HUES48 (cell line): ENCODE measurements around the gene HOXC6.

Experiments used
- H3K27ac ChIP-seq: one replicate; pipeline ENCODE4 v1.7.0; 2013; ENCODE audit warnings: low read depth, low read length, inconsistent platforms
- H3K27me3 ChIP-seq: 2 replicates; pipeline ENCODE4 v1.6.1; 2013; ENCODE audit warnings: mild to moderate bottlenecking, low read length; ENCODE audit not compliant: control insufficient read depth, insufficient read depth
- H3K36me3 ChIP-seq: 2 replicates; pipeline ENCODE4 v1.6.1; 2013; ENCODE audit warnings: low read length; ENCODE audit not compliant: control insufficient read depth, insufficient read depth
- H3K4me1 ChIP-seq: 2 replicates; pipeline ENCODE4 v1.6.1; 2013; ENCODE audit warnings: mild to moderate bottlenecking, low read length; ENCODE audit not compliant: control insufficient read depth, insufficient read depth
- H3K4me3 ChIP-seq: 2 replicates; pipeline ENCODE4 v1.5.1; 2013; ENCODE audit warnings: mild to moderate bottlenecking, low read depth, low read length
- H3K9ac ChIP-seq: 2 replicates; pipeline ENCODE4 v1.6.1; 2013; ENCODE audit warnings: mild to moderate bottlenecking, low read depth, low read length, moderate library complexity
- H3K9me3 ChIP-seq: 2 replicates; pipeline ENCODE4 v1.6.1; 2013; ENCODE audit warnings: low read length; ENCODE audit not compliant: control insufficient read depth, insufficient read depth

HOXC6 gene

GRCh38 chr12:54028314-54029201 is at the start of gene HOXC6:
Gene HOXC6 (plus strand): TSS chr12:54028440. CDS start chr12:54028522, 82 bp downstream.
- Histone ChIP-seq H3K27ac (no peak within 1 kb of the TSS), H3K36me3 (no peaks in the 10 kb centered on the region), H3K9ac (no peak within 1 kb of the TSS), H3K4me3 (no peak within 1 kb of the TSS), H3K9me3 (no peaks in the 10 kb centered on the region), H3K4me1 (peaks cover 7% of the 10 kb centered on the region; the same call in 1 of the 2 replicates), H3K27me3 (peaks cover 100% of the 10 kb centered on the region)

- Histone ChIP-seq H3K27ac (no peak overlapping the region), H3K36me3 (no peaks in the 10 kb centered on the region), H3K4me1 (no peaks in the 10 kb centered on the region), H3K27me3 (peaks cover 100% of the 10 kb centered on the region), H3K9ac (no peak overlapping the region), H3K9me3 (no peaks in the 10 kb centered on the region), H3K4me3 (no peak overlapping the region)
Measured at GRCh38 chr12:53978477-53979356, 49.5 kb upstream of the HOXC6 start.

- H3K27me3 ChIP-seq = peaks cover 99% of the 10 kb centered on the region
- no peak overlapping the region for H3K27ac ChIP-seq
- no peak overlapping the region for H3K4me3 ChIP-seq
- H3K36me3 ChIP-seq = no peaks in the 10 kb centered on the region
- H3K4me1 ChIP-seq = no peaks in the 10 kb centered on the region
- no peak overlapping the region for H3K9ac ChIP-seq
- no peaks in the 10 kb centered on the region for H3K9me3 ChIP-seq
Measured at GRCh38 chr12:53980104-53980801, 48.0 kb upstream of the HOXC6 start.

- Histone ChIP-seq H3K4me1 (no peaks in the 10 kb centered on the region), H3K36me3 (no peaks in the 10 kb centered on the region), H3K4me3 (no peak overlapping the region), H3K27ac (no peak overlapping the region), H3K27me3 (peaks cover 99% of the 10 kb centered on the region), H3K9me3 (no peaks in the 10 kb centered on the region), H3K9ac (no peak overlapping the region)
Measured at GRCh38 chr12:53980802-53981496, 47.3 kb upstream of the HOXC6 start.

GRCh38 chr12:53981634-53982565 is 46.3 kb upstream of the HOXC6 start:
- no peak overlapping the region for H3K27ac ChIP-seq

GRCh38 chr12:53982648-53983567 is 45.3 kb upstream of the HOXC6 start:
- no peaks in the 10 kb centered on the region for H3K36me3 ChIP-seq
- H3K27me3 ChIP-seq = peaks cover 99% of the 10 kb centered on the region
- no peak overlapping the region for H3K4me3 ChIP-seq
- no peaks in the 10 kb centered on the region; the same call in 1 of the 2 replicates for H3K4me1 ChIP-seq
- no peak overlapping the region for H3K9ac ChIP-seq
- no peaks in the 10 kb centered on the region for H3K9me3 ChIP-seq
- no peak overlapping the region for H3K27ac ChIP-seq

More at GRCh38 chr12:53981634-53982565, 46.3 kb upstream of the HOXC6 start:
- H3K9me3 ChIP-seq = no peaks in the 10 kb centered on the region
- no peak overlapping the region for H3K4me3 ChIP-seq
- H3K27me3 ChIP-seq = peaks cover 99% of the 10 kb centered on the region
- H3K9ac ChIP-seq = no peak overlapping the region
- H3K36me3 ChIP-seq = no peaks in the 10 kb centered on the region
- no peaks in the 10 kb centered on the region; the same call in 1 of the 2 replicates for H3K4me1 ChIP-seq

- Histone ChIP-seq H3K9ac (no peak overlapping the region), H3K4me1 (no peaks in the 10 kb centered on the region; the same call in 1 of the 2 replicates), H3K36me3 (no peaks in the 10 kb centered on the region), H3K4me3 (no peak overlapping the region), H3K27me3 (peaks cover 99% of the 10 kb centered on the region), H3K27ac (no peak overlapping the region), H3K9me3 (no peaks in the 10 kb centered on the region)
Measured at GRCh38 chr12:53983568-53983949, 44.7 kb upstream of the HOXC6 start.

GRCh38 chr12:53983950-53984572 is 44.2 kb upstream of the HOXC6 start:
- H3K4me3 ChIP-seq = no peak overlapping the region
- H3K27me3 ChIP-seq = peaks cover 99% of the 10 kb centered on the region

More at GRCh38 chr12:53983950-53984572, 44.2 kb upstream of the HOXC6 start:
- H3K9me3 ChIP-seq = no peaks in the 10 kb centered on the region
- no peak overlapping the region for H3K9ac ChIP-seq
- no peaks in the 10 kb centered on the region for H3K36me3 ChIP-seq
- no peak overlapping the region for H3K27ac ChIP-seq
- no peaks in the 10 kb centered on the region; the same call in 1 of the 2 replicates for H3K4me1 ChIP-seq
